MM.1S (cell line): ENCODE results near the gene EMILIN1.

ENCODE experiments used
- DNase-seq: peaks from one replicate; pipeline ENCODE4 v3.0.0-alpha.2; 2015
- H2AFZ ChIP-seq: fragments of 300-600 bp; sonication (generic); 2 replicates; pipeline ENCODE4 v1.6.0; 2016; ENCODE audit warnings: antibody characterized with exemption, low read length
- H3F3A ChIP-seq: fragments of 300-600 bp; sonication (generic); 2 replicates; pipeline ENCODE4 v1.6.1; 2016; ENCODE audit warnings: mild to moderate bottlenecking, antibody characterized with exemption, low read length, moderate library complexity, mixed read lengths; ENCODE audit not compliant: insufficient read depth
- H3K27ac ChIP-seq: fragments of 300-600 bp; sonication (generic); 2 replicates; pipeline ENCODE4 v1.5.1; 2016; ENCODE audit warnings: mild to moderate bottlenecking, low read length
- H3K27me3 ChIP-seq: fragments of 300-600 bp; sonication (generic); replicated peaks from 2 replicates; pipeline ENCODE4 v1.6.0; 2016; ENCODE audit warnings: low read length; ENCODE audit not compliant: insufficient read depth
- H3K36me3 ChIP-seq: fragments of 300-600 bp; sonication (generic); replicated peaks from 2 replicates; pipeline ENCODE4 v1.6.1; 2016; ENCODE audit warnings: mild to moderate bottlenecking, low read length, mixed read lengths; ENCODE audit not compliant: insufficient read depth
- H3K4me1 ChIP-seq: fragments of 300-600 bp; sonication (generic); 2 replicates; pipeline ENCODE4 v1.6.1; 2016; ENCODE audit warnings: low read length, mixed read lengths
- H3K4me2 ChIP-seq: fragments of 300-600 bp; sonication (generic); 2 replicates; pipeline ENCODE4 v1.6.0; 2016; ENCODE audit warnings: low read depth, low read length
- H3K4me3 ChIP-seq: fragments of 300-600 bp; sonication (generic); 2 replicates; pipeline ENCODE4 v1.5.1; 2016; ENCODE audit warnings: low read length, mixed read lengths
- H3K79me2 ChIP-seq: fragments of 300-600 bp; sonication (generic); 2 replicates; pipeline ENCODE4 v1.6.1; 2016; ENCODE audit warnings: mixed run types, low read length, mixed read lengths
- H3K9ac ChIP-seq: fragments of 300-600 bp; sonication (generic); 2 replicates; pipeline ENCODE4 v1.6.1; 2016; ENCODE audit warnings: low read length, mixed read lengths
- H3K9me2 ChIP-seq: fragments of 300-600 bp; sonication (generic); replicated peaks from 2 replicates; pipeline ENCODE4 v1.6.1; 2016; ENCODE audit warnings: mild to moderate bottlenecking, low read length, mixed read lengths; ENCODE audit not compliant: insufficient read depth
- H3K9me3 ChIP-seq: fragments of 300-600 bp; sonication (generic); replicated peaks from 2 replicates; pipeline ENCODE4 v1.6.1; 2016; ENCODE audit warnings: mild to moderate bottlenecking, low read length, mixed read lengths; ENCODE audit not compliant: insufficient read depth
- H4K20me1 ChIP-seq: fragments of 300-600 bp; sonication (generic); 2 replicates; pipeline ENCODE4 v1.6.1; 2016; ENCODE audit warnings: mild to moderate bottlenecking, low read length, moderate library complexity, mixed read lengths; ENCODE audit not compliant: insufficient read depth
- CTCF ChIP-seq: fragments of 300-600 bp; sonication (generic); IDR thresholded peaks from 2 replicates; pipeline ENCODE4 v1.5.1; 2016; ENCODE audit warnings: antibody characterized with exemption, low read length, mixed read lengths
- EZH2 ChIP-seq: fragments of 300-600 bp; sonication (generic); optimal IDR thresholded peaks from 2 replicates; pipeline ENCODE3; 2017; ENCODE audit warnings: low read depth, mild to moderate bottlenecking, antibody characterized with exemption, low read length, mixed read lengths
- EZH2phosphoT487 ChIP-seq: fragments of 300-600 bp; sonication (generic); IDR thresholded peaks from 2 replicates; pipeline ENCODE4 v1.6.1; 2018; ENCODE audit warnings: antibody characterized with exemption, low read length

The EMILIN1 gene

DNA sequence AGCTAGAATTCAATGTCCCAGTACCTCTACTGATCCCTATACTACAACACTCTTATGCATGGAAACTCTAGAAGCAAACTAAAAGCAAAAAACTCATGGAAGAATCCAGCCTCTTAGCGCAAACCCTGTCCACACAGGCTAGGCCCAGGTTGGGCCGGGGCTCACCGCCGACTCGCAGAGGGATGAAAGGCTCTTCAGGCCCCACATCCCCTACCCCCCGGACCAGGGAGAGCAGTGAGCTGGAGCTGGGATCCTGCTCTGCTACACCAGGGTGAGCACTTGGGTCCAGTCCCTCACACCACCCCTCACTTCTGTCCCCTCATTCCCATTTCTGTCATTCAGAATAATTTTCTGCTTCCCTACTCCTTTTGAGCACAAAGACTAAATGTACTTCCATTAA, 9.0 kb upstream of the EMILIN1 start:
- H4K20me1 ChIP-seq: no peaks in the 10 kb centered on the region
- no peaks in the 10 kb centered on the region for H3K36me3 ChIP-seq
- no peak overlapping the region for H3K27ac ChIP-seq
- H3K4me2 ChIP-seq: no peak overlapping the region
- no peak overlapping the region for H3K4me3 ChIP-seq
- no peaks in the 10 kb centered on the region for H3K9me3 ChIP-seq
- peaks cover 22% of the 10 kb centered on the region for H3K4me1 ChIP-seq
- H3K79me2 ChIP-seq: peaks cover 33% of the 10 kb centered on the region
- H3K9ac ChIP-seq: no peak overlapping the region
- no peak for DNase-seq
- no peaks in the 10 kb centered on the region for H3K9me2 ChIP-seq
- no peak overlapping the region for H2AFZ ChIP-seq
- H3K27me3 ChIP-seq: no peaks in the 10 kb centered on the region
- TF ChIP-seq EZH2phosphoT487: no peak
- H3F3A ChIP-seq: peaks cover 9% of the 10 kb centered on the region; the same call in 1 of the 2 replicates

DNA sequence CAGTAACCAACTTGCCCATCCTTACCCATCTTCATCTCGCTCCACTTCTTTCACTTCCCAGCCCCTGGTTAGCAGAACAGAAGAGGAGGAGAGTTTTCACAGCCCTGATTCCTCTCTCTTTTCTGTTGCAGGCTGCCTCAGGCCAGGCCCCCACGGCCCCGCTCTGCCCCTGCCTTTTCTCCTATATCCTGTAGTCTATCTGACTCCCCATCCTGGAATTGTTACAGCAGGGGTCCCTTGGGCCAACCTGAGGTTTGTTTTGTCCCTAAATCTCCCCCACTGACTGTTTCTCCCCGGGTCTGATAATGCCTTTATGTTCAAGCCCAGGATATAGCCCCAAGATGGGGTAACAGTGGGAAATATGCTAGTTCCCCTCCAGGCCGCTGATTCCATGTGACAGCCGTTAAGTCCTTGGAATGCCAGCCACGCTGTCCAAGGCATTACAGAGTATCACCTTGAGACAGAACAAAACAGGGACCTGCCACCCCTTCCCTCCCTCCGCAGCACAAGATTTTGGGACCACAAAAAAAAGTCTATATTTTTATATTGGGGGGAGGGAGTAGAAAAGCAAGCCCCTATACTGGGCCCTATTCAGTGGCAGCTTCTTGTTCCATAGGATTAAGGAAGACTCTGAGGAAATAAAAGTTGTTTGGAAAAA, 8.3 kb upstream of the EMILIN1 start:
- no peak for DNase-seq
- no peak overlapping the region for H2AFZ ChIP-seq
- H3K79me2 ChIP-seq: peaks cover 33% of the 10 kb centered on the region
- peak overlapping the region; percentile 90 for H3K4me2 ChIP-seq
- no peak for TF ChIP-seq EZH2phosphoT487
- TF ChIP-seq EZH2: no peak
- H3K4me3 ChIP-seq: peak overlapping the region; percentile 100
- H3K4me1 ChIP-seq: peaks cover 29% of the 10 kb centered on the region
- no peaks in the 10 kb centered on the region for H3K27me3 ChIP-seq
- H4K20me1 ChIP-seq: no peaks in the 10 kb centered on the region
- peaks cover 12% of the 10 kb centered on the region for H3F3A ChIP-seq
- no peaks in the 10 kb centered on the region for H3K9me3 ChIP-seq
- H3K36me3 ChIP-seq: no peaks in the 10 kb centered on the region
- H3K9me2 ChIP-seq: no peaks in the 10 kb centered on the region
- no peak overlapping the region for H3K27ac ChIP-seq
- H3K9ac ChIP-seq: peak overlapping the region; percentile 88

DNA sequence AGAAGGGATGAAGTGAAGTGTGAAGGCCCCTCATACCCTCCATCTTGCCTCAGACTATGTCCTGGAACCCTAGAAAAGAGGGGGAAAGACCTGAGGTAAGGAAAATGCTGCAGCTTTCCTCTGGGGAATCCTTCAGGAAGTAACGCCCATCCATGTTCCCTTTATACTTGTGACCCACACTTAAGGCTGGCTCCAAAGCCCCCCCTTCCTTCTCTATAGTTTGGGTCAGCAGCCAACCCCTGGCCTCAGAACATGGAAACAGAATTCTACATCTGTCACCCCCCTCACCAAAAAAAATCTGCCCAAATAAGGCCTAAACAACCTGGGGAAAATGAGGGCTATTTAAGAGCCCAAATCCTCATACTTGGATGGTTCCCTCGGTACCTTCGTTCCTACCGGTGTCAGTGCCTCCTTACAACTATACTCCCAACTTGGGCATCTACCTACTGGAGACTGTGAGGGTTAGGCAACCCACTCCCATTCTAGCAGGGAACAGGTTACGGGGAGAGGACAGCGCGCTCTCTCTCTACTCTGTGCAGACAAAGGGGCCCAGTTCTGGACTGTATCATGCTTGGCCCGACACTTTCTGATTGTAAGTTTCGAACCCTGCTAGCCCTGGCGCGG, 7.7 kb upstream of the EMILIN1 start:
- peaks cover 33% of the 10 kb centered on the region for H3K79me2 ChIP-seq
- H3K4me2 ChIP-seq: peak overlapping the region; percentile 90
- H3K9me2 ChIP-seq: no peaks in the 10 kb centered on the region
- H3K9ac ChIP-seq: peak overlapping the region; percentile 88
- peak overlapping the region; percentile 78 for H2AFZ ChIP-seq
- H3K36me3 ChIP-seq: no peaks in the 10 kb centered on the region
- no peaks in the 10 kb centered on the region for H3K27me3 ChIP-seq
- no peaks in the 10 kb centered on the region for H4K20me1 ChIP-seq
- peak overlapping the region; percentile 61; the same call in 1 of the 2 replicates for H3K27ac ChIP-seq
- H3K4me1 ChIP-seq: peaks cover 36% of the 10 kb centered on the region
- no peak for DNase-seq
- peaks cover 11% of the 10 kb centered on the region for H3F3A ChIP-seq
- no peak for TF ChIP-seq CTCF
- no peak for TF ChIP-seq EZH2phosphoT487
- no peak for TF ChIP-seq EZH2
- peak overlapping the region; percentile 100 for H3K4me3 ChIP-seq
- H3K9me3 ChIP-seq: no peaks in the 10 kb centered on the region

GRCh38 chr2:27071277-27071989, 7.0 kb upstream of the EMILIN1 start, which contains the start of gene OST4:
Gene OST4, minus strand, starts transcription at chr2:27071654.
- Histone ChIP-seq H3K9ac (peak within 1 kb of the TSS; percentile 88), H3K9me2 (no peaks in the 10 kb centered on the region), H3K9me3 (no peaks in the 10 kb centered on the region), H3K27ac (peak within 1 kb of the TSS; percentile 61; the same call in 1 of the 2 replicates), H3K4me1 (peaks cover 42% of the 10 kb centered on the region), H4K20me1 (no peaks in the 10 kb centered on the region), H3F3A (peaks cover 14% of the 10 kb centered on the region), H3K27me3 (no peaks in the 10 kb centered on the region), H3K4me3 (peak within 1 kb of the TSS; percentile 100), H3K4me2 (peak within 1 kb of the TSS; percentile 94), H2AFZ (peak within 1 kb of the TSS; percentile 78), H3K79me2 (peaks cover 33% of the 10 kb centered on the region), H3K36me3 (no peaks in the 10 kb centered on the region)
- TF ChIP-seq CTCF: peak; percentile 8; the same call in 1 of the 2 replicates
- no peak for TF ChIP-seq EZH2
- TF ChIP-seq EZH2phosphoT487: no peak
- peak; percentile 94 for DNase-seq
